HG02884 (cell line): ENCODE results near the gene APOBEC3C.
"Not testable (repeated sequence)": the region's sequence is repeated elsewhere in the genome, so short reads cannot be mapped to it uniquely, and the experiment has no call there.

Source experiments
- ATAC-seq: cut with Tn5 transposase; IDR thresholded peaks from one replicate; pipeline ENCODE4 v1.9.1; 2021; ENCODE audit warnings: mild to moderate bottlenecking, moderate library complexity; ENCODE audit not compliant: unreplicated experiment

The APOBEC3C gene

DNA sequence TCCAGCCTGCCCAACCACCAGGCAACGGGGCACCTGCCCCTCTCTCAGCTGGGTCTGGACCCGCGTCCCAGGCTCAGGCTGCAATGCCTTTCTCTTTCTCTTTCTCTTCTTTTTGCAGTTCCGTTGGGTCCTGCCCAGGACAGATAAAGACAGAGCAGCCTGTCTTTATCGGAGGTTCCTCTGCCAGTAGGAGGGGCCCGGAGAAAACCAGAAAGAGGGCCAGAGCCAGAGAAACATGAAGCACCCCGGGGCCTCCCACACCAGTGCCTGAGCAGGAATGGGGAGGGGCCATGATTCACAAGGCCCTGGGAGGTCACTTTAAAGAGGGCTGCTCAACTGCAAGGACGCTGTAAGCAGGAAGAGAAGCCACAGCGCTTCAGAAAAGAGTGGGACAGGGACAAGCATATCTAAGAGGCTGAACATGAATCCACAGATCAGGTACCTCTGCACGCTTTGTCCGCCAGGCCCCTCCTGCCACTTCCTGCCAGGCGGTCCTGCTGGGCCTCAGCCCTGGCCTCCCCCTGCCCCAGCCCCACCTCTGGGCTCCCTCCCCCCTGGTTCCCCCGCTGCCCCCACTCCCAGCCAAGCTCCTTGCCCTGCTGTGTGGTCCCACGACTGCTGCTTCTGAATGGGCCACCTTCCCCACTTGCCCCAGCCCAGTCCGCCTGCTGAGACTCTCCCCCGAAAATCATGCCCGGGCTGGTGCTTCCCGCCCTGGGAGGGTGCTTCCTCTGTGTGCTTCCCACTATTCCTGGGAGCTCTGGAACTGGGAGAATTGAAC, at the start of gene APOBEC3C:
TSS of gene APOBEC3C (plus strand) at position 316 of the 781 bp plus-strand sequence. CDS start at position 422, 106 bp downstream.
- peak; percentile 60 for ATAC-seq

GRCh38 chr22:38964306-38964705, 49.8 kb upstream of the APOBEC3C start:
- ATAC-seq, result no peak

GRCh38 chr22:38964989-38965388, 49.1 kb upstream of the APOBEC3C start:
- no peak for ATAC-seq

DNA sequence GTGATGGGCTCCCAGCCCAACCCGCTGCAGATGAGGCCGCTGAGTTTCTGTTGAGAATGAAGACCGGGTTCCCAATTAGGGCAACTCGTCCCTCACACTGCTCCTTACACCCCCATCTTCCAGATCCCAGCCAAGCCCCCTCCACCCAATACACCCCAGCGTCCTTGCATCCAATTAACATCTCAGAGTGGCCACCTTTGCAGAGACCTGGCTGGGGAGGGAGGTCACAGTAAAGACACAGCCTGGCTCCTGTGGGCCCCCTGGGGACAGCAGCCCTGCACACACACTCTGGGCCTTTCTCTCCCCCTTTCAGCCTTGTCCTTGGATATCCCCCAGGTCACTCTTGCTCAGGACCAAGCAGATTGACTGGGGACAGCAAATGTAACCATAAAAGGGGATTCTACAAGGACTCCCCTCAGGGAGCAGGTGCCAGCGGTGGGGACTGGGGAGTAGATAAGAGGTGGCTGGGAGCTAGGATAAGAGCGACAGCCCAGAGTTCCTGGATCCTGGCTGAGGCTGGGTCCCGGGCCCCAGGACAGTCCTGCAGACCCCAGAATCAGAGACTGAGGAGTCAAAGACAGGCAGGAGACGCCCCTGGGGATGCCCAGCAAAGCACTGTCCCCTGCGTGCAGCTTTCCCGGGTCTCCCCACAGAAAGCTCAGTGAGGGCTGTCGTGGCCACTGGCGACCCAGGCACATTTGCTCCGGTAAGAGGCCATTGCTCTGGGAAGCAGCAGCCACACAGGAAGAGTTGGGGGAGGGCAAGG, 48.3 kb upstream of the APOBEC3C start:
- ATAC-seq, result no peak

DNA sequence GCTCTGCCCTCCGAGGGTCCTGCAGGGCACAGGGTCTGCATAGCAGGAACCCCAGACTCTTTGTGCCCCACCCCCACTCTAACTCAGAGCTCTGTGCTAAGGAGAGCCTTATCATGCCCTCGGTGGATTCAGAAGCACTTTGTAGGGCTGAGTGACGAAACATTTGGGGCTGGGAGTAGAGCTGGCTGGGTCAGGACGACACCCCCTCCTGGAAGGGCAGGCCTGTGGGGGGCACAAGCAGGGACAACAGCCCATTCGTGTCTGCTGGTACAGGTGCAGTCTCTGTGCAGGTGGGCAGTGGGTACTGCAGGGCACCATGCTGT, 47.7 kb upstream of the APOBEC3C start:
- ATAC-seq, result no peak

GRCh38 chr22:38966942-38967341, 47.1 kb upstream of the APOBEC3C start:
- no peak for ATAC-seq

DNA sequence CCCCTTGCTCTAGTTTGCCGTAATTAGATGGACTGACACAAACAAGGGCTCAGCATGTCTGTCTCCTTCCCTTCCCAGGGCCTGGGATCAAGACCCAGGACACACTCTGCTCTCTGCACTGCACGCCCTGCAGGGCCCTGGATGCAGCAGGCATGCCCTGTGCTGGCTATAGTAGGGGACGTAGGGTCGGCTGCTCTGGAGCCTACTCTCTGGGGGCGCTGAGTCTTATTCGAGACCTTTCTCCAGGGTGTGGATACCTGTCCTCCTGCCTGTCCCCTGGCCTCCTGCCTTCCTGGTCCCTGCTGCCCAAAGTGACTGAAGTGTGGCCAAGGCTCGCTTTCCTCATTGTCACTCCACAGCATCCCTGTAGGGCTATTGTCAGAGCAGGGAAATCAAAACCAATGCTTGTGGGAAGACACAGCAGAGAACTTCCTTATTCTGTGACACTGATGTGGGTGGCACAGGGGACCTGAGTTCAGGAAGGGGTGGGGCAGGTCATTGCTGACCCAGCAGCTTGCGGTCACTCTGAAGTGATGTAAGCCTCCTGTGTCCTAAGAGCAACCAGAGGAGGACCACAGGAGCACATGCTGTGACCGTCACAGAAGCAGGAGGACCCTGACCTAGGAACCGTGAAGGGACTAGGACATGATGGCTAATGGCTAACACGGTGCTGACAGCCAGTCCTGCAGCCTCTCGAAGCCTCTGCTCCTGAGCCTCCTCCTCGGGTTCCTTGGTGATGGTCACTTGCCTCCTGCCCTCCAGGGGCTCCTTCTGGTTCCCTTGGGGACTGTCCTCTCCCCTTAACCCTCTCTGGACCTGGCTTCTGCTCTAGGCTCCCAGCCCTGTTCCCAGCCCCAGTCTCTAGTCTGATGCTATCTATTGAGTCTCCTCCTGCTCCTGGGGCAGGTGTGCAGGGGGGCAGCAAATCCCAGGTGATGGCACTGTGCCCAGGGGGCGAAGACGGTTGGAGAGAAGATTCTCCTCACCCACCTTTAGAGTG, 46.3 kb upstream of the APOBEC3C start:
- no peak for ATAC-seq

DNA sequence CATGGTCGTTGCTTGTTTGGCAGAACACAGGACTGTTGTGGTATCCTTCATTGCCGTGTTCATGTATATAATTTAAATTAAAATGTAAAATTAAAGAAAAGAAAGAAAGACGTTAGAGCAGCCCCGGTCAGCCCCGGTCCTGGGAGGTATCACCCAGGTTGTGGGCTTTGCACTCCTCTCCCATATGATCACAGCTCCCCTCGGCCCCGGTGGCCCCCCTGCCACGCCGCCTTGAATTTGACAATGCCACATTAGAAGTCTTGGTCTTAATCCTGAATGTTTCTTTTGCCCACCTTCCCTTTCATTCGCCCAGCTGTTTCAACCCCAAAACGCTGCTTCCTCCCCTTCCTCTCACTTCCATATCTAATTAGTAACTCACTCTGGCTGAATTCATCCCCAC, 45.3 kb upstream of the APOBEC3C start:
- no peak for ATAC-seq

DNA sequence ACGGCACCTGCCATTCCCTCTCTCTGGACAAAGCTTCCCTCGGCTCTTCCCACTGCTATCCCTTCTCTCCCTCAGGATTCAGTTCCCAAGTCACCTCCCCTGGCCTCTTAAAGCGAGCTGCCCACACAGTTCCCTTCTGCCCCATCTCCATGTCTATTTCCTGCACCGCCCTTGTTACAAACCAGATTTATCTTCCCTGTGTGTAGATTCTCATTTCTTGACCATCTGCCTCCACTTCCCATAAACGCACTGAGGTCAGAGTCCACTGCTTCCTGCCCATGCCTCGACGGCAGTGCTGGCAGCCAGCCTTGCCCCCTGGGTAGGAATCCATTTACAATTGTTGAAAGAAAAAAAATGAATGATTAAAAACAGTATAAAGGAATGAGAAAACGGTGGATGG, 43.5 kb upstream of the APOBEC3C start:
- no peak for ATAC-seq

DNA sequence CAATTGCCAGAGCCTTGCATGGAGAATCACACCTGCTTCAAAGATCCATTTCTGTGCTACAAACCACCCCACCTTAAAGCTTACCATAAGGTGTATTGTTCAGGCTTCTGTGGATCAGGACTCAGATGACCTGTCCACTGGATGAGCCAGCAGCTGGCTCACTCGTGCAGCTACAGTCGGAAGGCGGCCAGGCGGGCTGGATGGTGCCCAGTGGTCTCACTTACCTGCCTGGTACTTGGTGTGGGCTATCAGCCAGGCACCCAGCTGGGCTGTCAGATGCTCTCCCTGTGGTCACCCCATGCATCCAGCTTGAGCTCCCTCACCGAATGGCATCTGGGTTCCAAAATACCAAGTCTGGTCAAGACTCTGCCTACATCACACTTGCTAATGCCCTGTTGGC, 42.9 kb upstream of the APOBEC3C start:
- ATAC-seq, result no peak

DNA sequence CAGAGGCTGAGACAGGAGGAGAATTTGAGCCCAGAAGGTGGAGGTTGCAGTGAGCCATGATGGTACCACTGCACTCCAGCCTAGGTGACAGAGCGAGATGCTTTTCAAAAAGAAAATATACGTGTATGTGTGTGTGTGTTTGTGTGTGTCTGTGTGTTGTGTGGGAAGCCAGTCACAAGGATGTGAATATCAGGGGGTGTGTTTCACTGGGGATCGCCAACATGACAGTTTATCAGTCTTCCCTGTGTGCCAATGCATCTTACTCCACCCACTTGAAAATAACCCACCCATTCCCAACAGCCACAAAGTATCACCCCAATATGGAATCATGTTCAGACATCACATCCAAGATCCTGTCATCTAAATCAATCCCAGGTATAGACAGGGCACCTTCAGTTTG, 42.3 kb upstream of the APOBEC3C start:
- no peak for ATAC-seq

DNA sequence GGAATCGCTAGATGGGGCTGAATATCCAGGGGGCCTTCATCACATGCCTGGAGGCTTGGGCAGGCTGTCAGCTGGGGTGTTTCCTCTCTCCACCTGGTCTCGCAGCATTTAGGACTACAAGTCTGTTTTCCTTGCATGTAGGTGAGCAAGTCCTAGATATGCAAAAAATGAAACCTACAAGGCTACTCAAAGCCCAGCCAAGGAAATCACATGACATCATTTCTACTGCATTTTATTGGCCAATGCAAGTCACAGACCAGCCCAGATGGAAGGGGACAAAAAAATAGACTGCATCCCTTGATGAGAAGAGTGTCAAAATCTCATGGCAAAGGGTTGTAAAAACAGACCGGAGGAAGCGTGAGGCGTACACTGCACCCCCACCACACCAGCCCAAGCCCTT, 41.5 kb upstream of the APOBEC3C start:
- ATAC-seq, result no peak

GRCh38 chr22:38973289-38974169, 40.5 kb upstream of the APOBEC3C start:
- no peak for ATAC-seq

GRCh38 chr22:38974170-38974825, 39.8 kb upstream of the APOBEC3C start:
- ATAC-seq, result no peak

DNA sequence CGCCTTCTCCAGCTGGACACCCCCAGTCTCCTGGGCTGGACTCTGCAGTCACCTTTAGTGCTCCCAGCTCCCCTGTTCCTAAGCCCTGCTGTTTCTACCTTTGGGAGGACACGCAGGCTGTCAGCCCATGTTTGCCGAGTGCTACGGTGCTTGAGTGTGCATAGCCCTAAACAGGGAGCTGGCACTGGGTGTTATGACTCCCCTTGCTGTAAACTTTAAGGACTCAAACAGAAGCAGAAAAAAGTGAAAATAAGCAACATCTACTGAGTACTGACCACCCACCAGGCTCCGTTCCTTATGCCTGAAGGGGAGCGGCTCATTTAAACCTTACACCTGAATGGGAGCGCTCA, 39.3 kb upstream of the APOBEC3C start:
- no peak for ATAC-seq

DNA sequence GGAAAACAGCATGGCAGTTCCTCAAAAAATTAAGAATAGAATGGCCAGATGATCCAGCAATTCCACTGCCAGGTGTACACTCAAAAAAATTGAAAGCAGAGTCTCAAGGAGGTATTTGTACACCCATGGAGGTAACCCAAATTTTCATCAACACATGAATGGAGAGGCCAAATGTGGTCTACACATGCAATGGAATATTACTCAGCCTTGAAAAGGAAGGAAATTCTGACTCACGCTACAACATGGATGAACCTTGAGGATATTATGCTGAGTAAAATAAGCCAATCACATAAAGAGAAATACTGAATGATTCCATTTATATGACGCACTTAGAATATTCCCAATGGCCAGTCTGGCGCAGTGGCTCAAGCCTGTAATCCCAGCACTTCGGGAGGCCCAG, 36.8 kb upstream of the APOBEC3C start:
- ATAC-seq, result not testable (repeated sequence)

DNA sequence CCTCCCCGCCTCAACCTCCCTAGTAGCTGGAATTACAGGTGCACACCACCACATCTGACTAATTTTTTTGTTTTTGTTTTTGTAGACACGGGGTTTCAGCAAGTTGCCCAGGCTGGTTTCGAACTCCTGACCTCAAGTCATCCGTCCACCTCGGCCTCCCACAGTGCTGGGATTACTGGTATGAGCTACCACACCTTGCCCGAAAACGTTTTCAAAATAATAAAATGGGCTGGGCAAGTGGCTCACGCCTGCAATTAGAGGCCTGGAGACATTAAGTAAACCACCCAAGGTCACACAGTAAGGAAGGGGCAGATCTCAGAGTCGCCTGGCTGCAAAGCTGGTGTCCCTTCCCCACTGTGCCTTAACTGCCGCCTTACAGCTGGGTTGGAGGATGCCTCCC, 33.5 kb upstream of the APOBEC3C start:
- ATAC-seq, result not testable (repeated sequence)

- no peak for ATAC-seq
Observed at GRCh38 chr22:38981005-38981991, 32.8 kb upstream of the APOBEC3C start.
